Myocyte (in vitro differentiated cells): Measurements from ENCODE around the gene PLCL1. TPM values are rescaled to one million over a fixed set of nuclear protein-coding genes. Genes with fewer than 3 reads are reported as not detected.

ENCODE experiments used
- DNase-seq: peaks from one replicate; pipeline ENCODE4 v3.0.0-alpha.2; 2012; ENCODE audit warnings: low read depth
- total RNA-seq: library from RNA; depleted of rRNA; stranded (reverse); fragments of >200 nt; gene quantifications from 2 replicates; pipeline ENCODE4 v1.2.3, GENCODE V29; 2014

PLCL1 gene
- total RNA-seq, 1 donor from 2014 or later: 2.5 TPM

- DNase-seq: peak; percentile 52
These were observed 248.8 kb downstream of the PLCL1 start for GRCh38 chr2:198053148-198053547.

- no peak for DNase-seq
These were observed 249.4 kb downstream of the PLCL1 start for GRCh38 chr2:198053776-198054175.

GRCh38 chr2:198054299-198054698 lies 249.9 kb downstream of the PLCL1 start:
- peak; percentile 45 for DNase-seq

GRCh38 chr2:198055716-198056115 lies 251.3 kb downstream of the PLCL1 start:
- no peak for DNase-seq

GRCh38 chr2:198056836-198057235 lies 252.4 kb downstream of the PLCL1 start:
- DNase-seq: no peak

- no peak for DNase-seq
These were observed 255.4 kb downstream of the PLCL1 start for GRCh38 chr2:198059800-198060199.

- no peak for DNase-seq
These were observed 255.9 kb downstream of the PLCL1 start for GRCh38 chr2:198060277-198060676.

- no peak for DNase-seq
These were observed 258.4 kb downstream of the PLCL1 start for GRCh38 chr2:198062826-198063225.

GRCh38 chr2:198063242-198063641 lies 258.8 kb downstream of the PLCL1 start:
- DNase-seq: no peak

- DNase-seq: no peak
These were observed 260.9 kb downstream of the PLCL1 start for GRCh38 chr2:198065322-198065721.

- no peak for DNase-seq
These were observed 262.2 kb downstream of the PLCL1 start for GRCh38 chr2:198066597-198066996.

GRCh38 chr2:198072655-198073054 lies 268.3 kb downstream of the PLCL1 start:
- DNase-seq: no peak

- no peak for DNase-seq
These were observed 268.9 kb downstream of the PLCL1 start for GRCh38 chr2:198073253-198073652.

- DNase-seq: no peak
These were observed 273.1 kb downstream of the PLCL1 start for GRCh38 chr2:198077477-198077876.

- DNase-seq: no peak
These were observed 276.7 kb downstream of the PLCL1 start for GRCh38 chr2:198080879-198081765.

GRCh38 chr2:198084156-198084555 lies 279.8 kb downstream of the PLCL1 start:
- DNase-seq: no peak

- DNase-seq: no peak
These were observed 291.6 kb downstream of the PLCL1 start for GRCh38 chr2:198096002-198096401.

- no peak for DNase-seq
These were observed 292.6 kb downstream of the PLCL1 start for GRCh38 chr2:198096965-198097364.

- DNase-seq: no peak
These were observed 293.2 kb downstream of the PLCL1 start for GRCh38 chr2:198097630-198098029.

- DNase-seq: no peak
These were observed 294.0 kb downstream of the PLCL1 start for GRCh38 chr2:198098386-198098785.

GRCh38 chr2:198098918-198099317 lies 294.5 kb downstream of the PLCL1 start:
- DNase-seq: no peak

- DNase-seq: no peak
These were observed 296.0 kb downstream of the PLCL1 start for GRCh38 chr2:198100346-198100745.

GRCh38 chr2:198101688-198102087 lies 297.3 kb downstream of the PLCL1 start:
- DNase-seq: no peak
